Adrenal gland (tissue), 12 donors: ENCODE data around the gene TOP2B. TPM values are rescaled to one million over a fixed set of nuclear protein-coding genes. Genes with fewer than 3 reads are reported as not detected.

Experiments
- DNase-seq, 7 donors: peaks; one replicate each; pipeline ENCODE4 v3.0.0-alpha.2; 2019 to 2020
- H3K27ac ChIP-seq, 5 donors: fragments of 200-600 bp; sonication (generic) in 4 of 5; 1 replicate in 3 of 5; 2 replicates in 2 of 5; pipeline versions ENCODE4 v1.5.1 to v1.8.0; 2016 to 2020; ENCODE audit warnings: mild to moderate bottlenecking in 1 of 5
- H3K27me3 ChIP-seq: fragments of 200-600 bp; 2 replicates; pipeline ENCODE4 v1.8.0; 2021
- H3K36me3 ChIP-seq, 2 donors: fragments of 200-600 bp; replicated peaks in 1 of 2; 1 replicate in 1 of 2; 2 replicates in 1 of 2; pipeline versions ENCODE4 v1.5.1 to v1.8.0; 2018 to 2022
- H3K4me1 ChIP-seq, 2 donors: fragments of 200-600 bp; replicated peaks in 1 of 2; 1 replicate in 1 of 2; 2 replicates in 1 of 2; pipeline versions ENCODE4 v1.5.1 to v1.8.0; 2018 to 2021
- H3K4me3 ChIP-seq, 4 donors: fragments of 200-600 bp; sonication (generic) in 3 of 4; one replicate each; pipeline ENCODE4 v1.5.1; 2016 to 2018
- H3K9me3 ChIP-seq, 3 donors: fragments of 200-600 bp; sonication (generic) in 1 of 3; replicated peaks in 1 of 3; 1 replicate in 2 of 3; 2 replicates in 1 of 3; pipeline versions ENCODE4 v1.5.1 to v1.8.0; 2016 to 2021
- CTCF ChIP-seq, 6 experiments: fragments of 450-650 bp in 4 of 6; fragments of 200-600 bp in 2 of 6; sonication (generic) in 1 of 6; IDR thresholded peaks; 1 replicate in 5 of 6; 2 replicates in 1 of 6; pipeline versions ENCODE4 v1.5.1 to v1.8.0; 2016 to 2021; ENCODE audit warnings: antibody characterized with exemption in 6 of 6, mild to moderate bottlenecking in 2 of 6, moderate library complexity in 1 of 6
- POLR2A ChIP-seq, 2 donors: fragments of 450-650 bp; IDR thresholded peaks; one replicate each; pipeline ENCODE4 v1.6.1; 2017; ENCODE audit warnings: antibody characterized with exemption in 2 of 2, mild to moderate bottlenecking in 2 of 2, moderate library complexity in 1 of 2
- WGBS, 4 donors: extraction: QIAGEN DNeasy Blood & Tissue Kit in 2 of 4; methylation state at CpG; one replicate each; pipeline versions ENCODE4 v1.1.5 to v1.1.7; 2013 to 2017; 5-methylcytosine and 5-hydroxymethylcytosine counted together
- intact Hi-C, 2 donors: fragments of 100-400 bp; cut with DNase I; formaldehyde crosslinking; loops; one replicate each; pipeline versions ENCODE4 v1.14.1 to v1.15.0; 2022 to 2023
- polyA plus RNA-seq, 3 donors: library from polyadenylated mRNA; stranded (reverse); fragments of 200-250 nt in 2 of 3; fragments of 350-450 nt in 1 of 3; fragmentation: Illumina TruSeq in 1 of 3; extraction: RNeasy Lipid Tissue Mini Kit (QIAGEN cat#74804) in 1 of 3; gene quantifications; one replicate each; pipeline ENCODE4 v1.2.3, GENCODE V29; 2013 to 2014
- total RNA-seq, 9 donors: library from RNA; depleted of rRNA in 4 of 9; stranded (reverse); fragments of >200 nt in 4 of 9; fragments of 120-200 nt in 1 of 9; fragmentation: NEBNext Ultra II Directional in 1 of 9; extraction: Animal tissue kit (Norgen Biotek cat#: 25700) in 1 of 9; gene quantifications; one replicate each; pipeline versions ENCODE4 v1.1.0 to v1.2.4, GENCODE V29; 2013 to 2023
- donor health status: healthy with polysubstance abuse.
- donor health status: Bipolar disorder and iron deficiency.
- donor health status: DM: yes; HTN: yes; CAD: no.
- donor health status: DM: no; HTN: no; CAD: no.
- donor health status: DM: no; HTN: no; CAD: no.
- donor health status: DM: yes; HTN: yes; CAD: no.

Gene TOP2B
- total and polyA plus RNA-seq, 12 donors: 33.7 to 108 (median 73.5) TPM

GRCh38 chr3:25578059-25578458 lies 86.6 kb downstream of the TOP2B start:
- H3K36me3 ChIP-seq: no peaks in the 10 kb centered on the region
- 93 to 96% (median 94%) methylated on average over 10 of the region's 10 CpGs for WGBS, 4 donors
- H3K9me3 ChIP-seq: no peaks in the 10 kb centered on the region
- no peak overlapping the region for H3K4me3 ChIP-seq
- intact Hi-C loops: no loop called here
- H3K4me1 ChIP-seq: peaks cover 9 to 14% of the 10 kb centered on the region in 2 donors
- TF ChIP-seq CTCF (IDR thresholded peaks at IDR 0.05) (no peak), POLR2A (IDR thresholded peaks at IDR 0.05) (no peak)
- H3K27ac ChIP-seq: no peak overlapping the region
- H3K27me3 ChIP-seq: no peaks in the 10 kb centered on the region
- DNase-seq: no peak

GRCh38 chr3:25576831-25577454 lies 87.8 kb downstream of the TOP2B start:
- no peaks in the 10 kb centered on the region for H3K36me3 ChIP-seq
- intact Hi-C loops: no loop called here
- no peak for TF ChIP-seq CTCF (IDR thresholded peaks at IDR 0.05)
- TF ChIP-seq POLR2A (IDR thresholded peaks at IDR 0.05): no peak

GRCh38 chr3:25576146-25576545 lies 88.6 kb downstream of the TOP2B start:
- intact Hi-C loops: no loop called here
- no peak for DNase-seq
- Histone ChIP-seq H3K36me3 (peaks cover 0 to under 1% of the 10 kb centered on the region in 2 donors), H3K9me3 (no peaks in the 10 kb centered on the region), H3K27ac (no peak overlapping the region), H3K4me3 (no peak overlapping the region), H3K4me1 (no peaks in the 10 kb centered on the region), H3K27me3 (no peaks in the 10 kb centered on the region)
- 67 to 80% (median 75%) methylated on average over 4 of the region's 4 CpGs for WGBS, 4 donors
- TF ChIP-seq POLR2A (IDR thresholded peaks at IDR 0.05) (no peak), CTCF (IDR thresholded peaks at IDR 0.05) (no peak)

More at GRCh38 chr3:25576831-25577454, 87.8 kb downstream of the TOP2B start:
- DNase-seq: no peak
- 78 to 86% (median 80%) methylated on average over 13 to 15 of the region's 15 CpGs for WGBS, 4 donors
- Histone ChIP-seq H3K27me3 (no peaks in the 10 kb centered on the region), H3K9me3 (no peaks in the 10 kb centered on the region), H3K4me3 (no peak overlapping the region), H3K27ac (no peak overlapping the region), H3K4me1 (peaks cover 0 to 3% of the 10 kb centered on the region in 2 donors)

- H3K27ac ChIP-seq: no peak overlapping the region
- WGBS, 4 donors: 87 to 94% (median 93%) methylated on average over 12 of the region's 12 CpGs
- DNase-seq: no peak
- intact Hi-C loops: no loop called here
- no peaks in the 10 kb centered on the region for H3K27me3 ChIP-seq
- H3K4me3 ChIP-seq: no peak overlapping the region
- H3K9me3 ChIP-seq: no peaks in the 10 kb centered on the region
- H3K36me3 ChIP-seq: peaks cover 0 to 4% of the 10 kb centered on the region in 2 donors
- TF ChIP-seq POLR2A (IDR thresholded peaks at IDR 0.05) (no peak), CTCF (IDR thresholded peaks at IDR 0.05) (no peak)
- no peaks in the 10 kb centered on the region for H3K4me1 ChIP-seq
Observed at GRCh38 chr3:25575001-25575400, 89.7 kb downstream of the TOP2B start.
